Measurements from ENCODE around the gene KIAA0040. TPM values are rescaled to one million over a fixed set of nuclear protein-coding genes. Genes with fewer than 3 reads are reported as not detected.

KIAA0040 gene
- polyA plus RNA-seq, 4 donors = 13.0 to 17.8 (median 14.9) TPM

- no peak for DNase-seq (ENCODE audit: low read depth in 4 of 4, low spot score in 2 of 4)
These were observed 11.0 kb upstream of the KIAA0040 start for GRCh38 chr1:175203570-175204068.

DNA sequence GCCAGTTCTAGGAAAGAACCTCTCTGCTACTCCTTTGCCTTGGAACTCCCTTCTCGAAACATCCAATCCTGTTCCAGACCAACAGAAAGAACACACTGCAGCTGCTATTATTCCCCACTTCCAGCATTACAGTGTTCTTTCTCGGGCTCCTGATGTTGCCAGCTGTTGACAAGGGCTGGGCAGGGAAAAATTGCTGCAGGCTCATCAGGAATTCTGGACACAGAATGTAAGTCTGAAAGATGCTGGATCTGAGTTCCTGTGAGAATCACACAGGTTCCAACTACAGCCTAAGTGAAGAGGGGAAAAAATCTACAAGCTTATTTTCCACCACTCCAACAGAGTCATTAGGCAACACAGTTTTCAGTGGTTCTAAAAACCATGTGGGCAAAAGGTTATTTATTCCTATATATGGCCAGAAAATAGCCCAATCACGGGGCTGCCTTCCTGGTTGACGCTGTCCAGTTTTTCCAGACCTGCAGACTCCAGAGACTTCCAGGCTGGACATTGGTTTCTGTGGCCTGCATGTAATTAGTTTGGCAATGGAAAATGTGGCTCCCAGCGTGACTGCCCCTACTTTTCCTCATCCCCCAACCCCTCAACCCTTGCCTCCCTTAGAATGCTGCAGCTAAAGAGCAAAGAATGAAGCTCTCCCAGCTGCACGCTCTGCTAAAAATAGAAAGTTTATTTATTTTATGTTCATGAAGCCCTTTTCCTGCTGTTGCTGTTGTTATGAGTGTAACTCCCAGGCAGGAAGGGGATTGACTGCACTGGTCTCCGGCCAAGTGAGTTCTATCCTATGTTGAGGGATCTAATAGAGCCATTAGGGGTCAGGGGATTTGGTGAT, 8.3 kb upstream of the KIAA0040 start:
- DNase-seq (ENCODE audit: low read depth in 4 of 4, low spot score in 2 of 4) = peak in 1 of 4 donors; percentile 53

DNA sequence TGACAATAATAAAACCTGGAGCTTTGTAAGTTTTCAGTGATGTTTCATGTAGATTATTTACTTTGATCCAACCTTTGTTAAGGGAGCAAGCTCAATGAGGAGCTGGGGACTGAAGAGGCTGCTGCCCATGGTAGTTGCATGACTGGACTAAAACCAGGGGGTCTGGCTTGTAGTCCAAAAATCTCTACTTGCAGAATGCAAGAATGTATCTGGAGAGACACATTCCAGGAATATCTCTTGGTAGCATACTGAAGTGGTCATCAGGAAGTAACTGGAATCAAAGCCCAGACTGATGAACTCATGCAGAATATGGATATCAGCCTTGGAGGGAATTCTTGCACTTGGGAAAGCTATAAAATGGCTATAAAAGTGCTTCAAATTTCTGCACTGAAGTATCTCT, 5.8 kb upstream of the KIAA0040 start:
- DNase-seq (ENCODE audit: low read depth in 4 of 4, low spot score in 2 of 4) = no peak

DNA sequence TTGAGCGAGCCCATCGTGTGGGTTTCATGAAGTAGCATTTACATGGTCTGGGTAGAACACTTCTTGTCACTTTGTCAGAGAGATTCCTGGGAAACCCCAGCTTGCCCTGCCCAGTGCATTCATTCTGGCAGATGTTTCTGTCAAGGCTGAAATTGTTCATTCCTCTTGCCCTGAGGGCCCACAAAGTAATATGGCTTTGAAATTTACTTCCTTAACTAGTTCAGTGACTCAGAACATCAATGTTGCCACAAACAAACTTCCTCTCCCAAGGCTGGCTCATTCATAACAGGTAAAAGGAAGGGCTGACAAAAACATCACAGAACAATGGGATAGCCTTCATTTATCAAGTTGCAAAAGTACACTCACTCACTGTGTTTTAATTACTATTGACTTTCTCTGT, 5.0 kb upstream of the KIAA0040 start:
- no peak for DNase-seq (ENCODE audit: low read depth in 4 of 4, low spot score in 2 of 4)

- no peak for DNase-seq (ENCODE audit: low read depth in 4 of 4, low spot score in 2 of 4)
These were observed 3.2 kb upstream of the KIAA0040 start for GRCh38 chr1:175195798-175196197.

- no peak for DNase-seq (ENCODE audit: low read depth in 4 of 4, low spot score in 2 of 4)
These were observed 2.7 kb upstream of the KIAA0040 start for GRCh38 chr1:175195281-175195680.

DNA sequence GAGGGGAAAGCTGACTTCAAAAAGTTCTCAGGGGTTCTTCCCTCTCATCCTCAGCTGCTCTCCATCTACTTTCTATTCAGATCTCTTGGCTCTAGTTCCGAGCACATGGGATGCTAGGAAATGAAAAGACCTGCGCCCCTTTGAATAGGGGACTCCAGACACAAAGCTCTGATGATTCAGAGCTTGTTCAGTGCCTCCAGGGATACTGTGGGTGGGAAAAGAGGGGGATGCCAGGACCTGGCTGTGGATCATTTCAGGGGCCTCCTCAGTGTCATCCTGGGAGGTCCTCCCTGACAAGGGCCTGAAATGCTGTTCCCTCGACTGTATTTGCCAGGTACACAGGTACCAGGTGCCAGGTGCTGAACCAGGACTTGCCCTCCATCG, 943 bp upstream of the KIAA0040 start:
- DNase-seq (ENCODE audit: low read depth in 4 of 4, low spot score in 2 of 4) = no peak

- DNase-seq (ENCODE audit: low read depth in 4 of 4, low spot score in 2 of 4) = no peak
These were observed 406 bp downstream of the KIAA0040 start for GRCh38 chr1:175192111-175192629.

- no peak for DNase-seq (ENCODE audit: low read depth in 4 of 4, low spot score in 2 of 4)
These were observed 917 bp downstream of the KIAA0040 start for GRCh38 chr1:175191659-175192058.

- no peak for DNase-seq (ENCODE audit: low read depth in 4 of 4, low spot score in 2 of 4)
These were observed 3.6 kb downstream of the KIAA0040 start for GRCh38 chr1:175188936-175189335.

- no peak for DNase-seq (ENCODE audit: low read depth in 4 of 4, low spot score in 2 of 4)
These were observed 6.0 kb downstream of the KIAA0040 start for GRCh38 chr1:175186433-175187160.

DNA sequence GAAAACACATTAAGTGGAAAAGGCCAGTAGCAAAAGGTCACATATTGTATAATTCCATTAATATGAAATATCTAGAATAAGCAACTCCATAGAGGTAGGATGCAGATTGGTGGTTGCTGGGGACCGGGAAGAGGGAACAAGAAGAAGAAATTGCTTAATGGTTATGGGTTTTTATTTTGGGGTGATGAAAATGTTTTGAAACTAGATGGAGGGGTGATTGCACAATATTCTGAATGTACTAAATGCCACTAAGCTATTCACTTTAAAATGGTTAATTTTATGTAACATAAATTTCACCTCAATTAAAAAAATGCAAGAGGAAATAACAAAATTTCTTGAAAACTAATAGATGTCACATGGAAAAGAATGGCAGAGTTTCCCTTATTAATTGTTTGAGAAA, 6.7 kb downstream of the KIAA0040 start:
- no peak for DNase-seq (ENCODE audit: low read depth in 4 of 4, low spot score in 2 of 4)

- no peak for DNase-seq (ENCODE audit: low read depth in 4 of 4, low spot score in 2 of 4)
These were observed 9.0 kb downstream of the KIAA0040 start for GRCh38 chr1:175183586-175183985.

- no peak for DNase-seq (ENCODE audit: low read depth in 4 of 4, low spot score in 2 of 4)
These were observed 10.3 kb downstream of the KIAA0040 start for GRCh38 chr1:175182201-175182746.

DNA sequence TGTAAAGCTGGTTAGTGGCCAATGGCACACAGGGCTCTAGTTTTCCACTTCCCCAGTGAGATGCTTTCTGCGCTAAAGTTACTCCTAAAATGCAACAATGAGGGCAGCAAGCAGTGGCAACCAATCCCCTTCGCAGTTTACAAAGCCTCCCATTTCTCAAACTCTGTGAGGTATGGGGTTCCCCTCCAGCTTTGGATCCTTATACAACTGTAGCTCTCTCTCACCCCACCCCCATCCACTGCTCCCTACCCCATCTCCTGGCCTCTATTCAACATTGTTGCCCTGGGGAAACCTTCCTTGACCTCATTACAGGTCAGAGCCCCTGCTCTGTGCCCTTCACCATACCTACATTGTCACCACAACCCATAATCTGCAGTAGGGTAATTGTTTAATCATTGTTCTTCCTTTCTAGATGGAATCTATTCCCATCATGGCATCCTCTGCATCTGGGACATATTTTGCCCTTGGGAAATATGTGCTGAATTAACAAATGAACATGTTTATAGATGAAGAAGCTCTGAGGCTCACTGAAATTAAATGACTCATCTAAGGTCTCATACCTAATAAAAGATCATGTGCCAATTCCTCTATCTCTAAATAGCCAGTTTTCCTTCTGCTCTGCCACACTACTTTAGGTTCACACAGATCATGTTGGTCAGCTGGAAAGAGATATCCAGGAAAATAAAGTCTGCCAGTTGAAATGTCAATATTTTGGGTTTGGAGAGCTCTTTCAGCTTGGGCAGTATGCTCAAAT, 12.6 kb downstream of the KIAA0040 start:
- DNase-seq (ENCODE audit: low read depth in 4 of 4, low spot score in 2 of 4) = no peak

GRCh38 chr1:175178456-175178855, 14.1 kb downstream of the KIAA0040 start:
- no peak for DNase-seq (ENCODE audit: low read depth in 4 of 4, low spot score in 2 of 4)

DNA sequence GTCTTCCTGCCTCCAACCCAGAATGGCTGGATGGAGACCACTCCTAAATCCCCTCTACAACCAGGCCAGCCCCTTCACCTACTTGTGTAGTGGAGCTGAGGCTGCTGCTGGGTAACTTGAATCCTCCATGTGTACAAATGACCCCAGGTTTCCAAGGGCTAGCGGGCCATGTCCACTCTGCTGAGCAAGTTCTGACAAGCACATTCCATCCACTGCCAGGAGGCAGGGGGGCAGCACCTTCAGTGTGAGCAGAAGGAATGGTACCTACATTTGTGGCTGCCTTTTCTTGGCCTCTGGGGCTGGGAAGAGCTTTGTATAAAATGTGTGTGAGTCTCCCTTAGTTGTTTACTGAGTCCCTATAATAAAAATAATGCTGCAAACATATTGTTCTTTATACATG, 14.5 kb downstream of the KIAA0040 start:
- no peak for DNase-seq (ENCODE audit: low read depth in 4 of 4, low spot score in 2 of 4)

DNA sequence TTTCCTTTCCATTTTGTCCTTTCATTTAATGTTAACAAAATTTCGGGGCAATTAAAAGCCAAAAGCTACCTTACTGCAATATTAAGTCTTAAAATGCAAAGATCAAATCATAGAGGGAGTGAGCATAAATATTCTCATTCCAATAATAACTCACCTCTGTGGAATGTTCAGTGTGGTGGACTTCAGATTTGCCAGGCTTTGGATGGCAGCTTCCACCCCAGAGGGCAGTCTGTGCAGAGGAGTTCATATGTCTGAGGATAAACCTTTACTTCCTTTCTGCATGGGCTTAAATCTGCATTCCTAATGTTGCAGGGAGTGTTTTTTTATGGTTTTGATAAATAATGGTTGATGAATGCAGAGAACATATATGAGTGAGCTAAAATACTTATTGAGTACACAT, 16.3 kb downstream of the KIAA0040 start:
- DNase-seq (ENCODE audit: low read depth in 4 of 4, low spot score in 2 of 4) = no peak

DNA sequence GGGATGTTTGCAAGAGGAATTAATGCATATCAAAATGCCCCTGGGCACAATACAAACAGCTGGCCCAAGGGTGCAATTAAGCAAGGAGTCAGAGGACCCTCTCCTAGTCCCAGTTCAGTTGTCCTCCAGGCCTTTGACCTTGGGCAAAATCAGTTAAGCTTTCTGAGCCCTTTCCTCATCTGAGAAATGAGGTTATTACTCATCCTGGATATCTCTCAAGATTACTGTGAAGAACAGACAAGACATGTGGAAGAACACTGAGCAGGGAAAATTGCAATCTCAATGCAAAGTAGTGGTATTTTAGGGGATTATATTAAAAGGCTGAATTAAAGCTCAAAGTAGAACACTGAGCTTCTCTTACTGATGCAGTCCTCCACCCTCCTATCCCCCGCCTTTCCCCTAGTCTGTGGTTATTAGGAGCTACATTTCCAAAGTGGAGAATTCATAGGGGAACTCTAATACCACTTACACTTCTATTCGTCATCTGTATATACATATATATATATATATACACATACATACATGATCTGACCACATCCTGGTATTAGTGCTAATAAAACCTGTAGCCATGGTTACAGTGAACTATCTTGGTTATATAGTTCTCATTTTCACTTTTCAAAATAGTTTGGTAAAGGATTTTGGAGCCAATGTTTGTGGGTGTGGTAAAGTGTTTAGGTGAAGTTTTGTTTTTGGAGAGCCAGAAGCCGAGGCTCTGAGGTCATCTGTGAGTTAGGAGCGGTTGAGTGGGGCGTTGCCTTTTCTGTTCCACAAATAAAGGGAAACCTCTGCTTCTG, 18.1 kb downstream of the KIAA0040 start:
- DNase-seq (ENCODE audit: low read depth in 4 of 4, low spot score in 2 of 4) = no peak

DNA sequence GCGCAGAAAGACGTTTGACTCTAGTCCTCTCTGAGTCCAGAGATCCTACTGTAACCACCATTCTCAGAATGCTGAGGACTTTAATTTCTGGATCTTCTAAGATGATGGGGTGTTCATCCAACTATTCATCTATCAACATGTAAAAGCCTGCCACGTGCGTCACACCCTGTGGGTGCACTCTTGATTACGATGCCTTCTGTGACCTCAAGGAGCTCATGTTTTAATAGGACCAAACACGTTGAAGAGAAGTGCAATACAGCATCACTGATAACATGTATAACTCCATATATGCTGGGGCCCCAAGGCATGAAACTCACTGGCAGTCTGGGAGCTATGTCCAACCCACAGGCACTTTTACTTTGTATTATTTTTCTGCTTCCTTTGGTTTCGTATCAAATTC, 19.0 kb downstream of the KIAA0040 start:
- no peak for DNase-seq (ENCODE audit: low read depth in 4 of 4, low spot score in 2 of 4)
